Hepatic stellate cell (primary cell): ENCODE data around the gene SLC12A8.

ENCODE experiments used
- DNase-seq: peaks from one replicate; pipeline ENCODE4 v3.0.0; 2011; ENCODE audit warnings: low spot score

SLC12A8 gene

GRCh38 chr3:125212509-125213363 lies at the start of gene SLC12A8:
SLC12A8 (minus strand) TSS chr3:125212748; CDS start chr3:125211349, 1,399 bp downstream.
- no peak for DNase-seq

GRCh38 chr3:125262161-125262560 lies 49.6 kb upstream of the SLC12A8 start:
- DNase-seq: no peak

GRCh38 chr3:125261031-125261430 lies 48.5 kb upstream of the SLC12A8 start:
- no peak for DNase-seq

GRCh38 chr3:125260158-125260557 lies 47.6 kb upstream of the SLC12A8 start:
- DNase-seq: no peak

GRCh38 chr3:125257536-125257935 lies 45.0 kb upstream of the SLC12A8 start:
- no peak for DNase-seq

- DNase-seq: no peak
Measured at GRCh38 chr3:125256675-125257074, 44.1 kb upstream of the SLC12A8 start.

- no peak for DNase-seq
Measured at GRCh38 chr3:125250973-125251372, 38.4 kb upstream of the SLC12A8 start.

GRCh38 chr3:125246237-125246636 lies 33.7 kb upstream of the SLC12A8 start:
- DNase-seq: no peak

- DNase-seq: peak; percentile 3
Measured at GRCh38 chr3:125245521-125245920, 33.0 kb upstream of the SLC12A8 start.

GRCh38 chr3:125240496-125240895 lies 27.9 kb upstream of the SLC12A8 start:
- no peak for DNase-seq

- DNase-seq: no peak
Measured at GRCh38 chr3:125239266-125239665, 26.7 kb upstream of the SLC12A8 start.

GRCh38 chr3:125238759-125239158 lies 26.2 kb upstream of the SLC12A8 start:
- DNase-seq: no peak

GRCh38 chr3:125236331-125236903 lies 23.9 kb upstream of the SLC12A8 start:
- no peak for DNase-seq

GRCh38 chr3:125234831-125235230 lies 22.3 kb upstream of the SLC12A8 start:
- no peak for DNase-seq

- DNase-seq: no peak
Measured at GRCh38 chr3:125232401-125232800, 19.9 kb upstream of the SLC12A8 start.

- DNase-seq: no peak
Measured at GRCh38 chr3:125231895-125232294, 19.3 kb upstream of the SLC12A8 start.

- no peak for DNase-seq
Measured at GRCh38 chr3:125229707-125230106, 17.2 kb upstream of the SLC12A8 start.

GRCh38 chr3:125229168-125229567 lies 16.6 kb upstream of the SLC12A8 start:
- no peak for DNase-seq

- DNase-seq: no peak
Measured at GRCh38 chr3:125221831-125222230, 9.3 kb upstream of the SLC12A8 start.

- no peak for DNase-seq
Measured at GRCh38 chr3:125220727-125221429, 8.3 kb upstream of the SLC12A8 start.

GRCh38 chr3:125220183-125220582 lies 7.6 kb upstream of the SLC12A8 start:
- no peak for DNase-seq

GRCh38 chr3:125219261-125219701 lies 6.7 kb upstream of the SLC12A8 start:
- no peak for DNase-seq

- DNase-seq: no peak
Measured at GRCh38 chr3:125214738-125215137, 2.2 kb upstream of the SLC12A8 start.
